Erythroblast (primary cell): ENCODE data around the gene AMPH.

Source experiments
- GATA1 ChIP-seq: IDR thresholded peaks from 2 replicates; pipeline ENCODE4 v1.6.1; 2011; ENCODE audit warnings: low read depth, mild to moderate bottlenecking, control low read depth, low read length, moderate library complexity
- POLR2A ChIP-seq: IDR thresholded peaks from 2 replicates; pipeline ENCODE4 v1.6.1; 2011; ENCODE audit warnings: mild to moderate bottlenecking, low read length

GRCh38 chr7:38580485-38580884, 50.7 kb downstream of the AMPH start:
- no peak for TF ChIP-seq POLR2A
- no peak for TF ChIP-seq GATA1
